GM18508 (cell line): ENCODE measurements around the gene AZU1.
"Not testable (repeated sequence)": the region's sequence is repeated elsewhere in the genome, so short reads cannot be mapped to it uniquely, and the experiment has no call there.

ENCODE experiments used
- ATAC-seq: cut with Tn5 transposase; IDR thresholded peaks from one replicate; pipeline ENCODE4 v1.9.1; 2021; ENCODE audit warnings: moderate number of reproducible peaks; ENCODE audit not compliant: insufficient read depth, unreplicated experiment

The AZU1 gene

GRCh38 chr19:852136-853013 is 24.7 kb downstream of the AZU1 start, which contains the start of gene ELANE:
TSS of gene ELANE (plus strand) at chr19:852303. CDS start at chr19:852329, 26 bp downstream.
- no peak for ATAC-seq

- ATAC-seq = no peak
These were observed 25.5 kb downstream of the AZU1 start for GRCh38 chr19:853014-853585.

GRCh38 chr19:853614-854220 is 26.1 kb downstream of the AZU1 start:
- ATAC-seq = not testable (repeated sequence)

- no peak for ATAC-seq
These were observed 26.9 kb downstream of the AZU1 start for GRCh38 chr19:854549-854948.

- no peak for ATAC-seq
These were observed 27.5 kb downstream of the AZU1 start for GRCh38 chr19:855142-855541.

GRCh38 chr19:855566-856120 is 28.0 kb downstream of the AZU1 start:
- ATAC-seq = no peak

GRCh38 chr19:858284-858683 is 30.6 kb downstream of the AZU1 start:
- no peak for ATAC-seq

GRCh38 chr19:858868-859843 is 31.5 kb downstream of the AZU1 start, which contains the start of gene CFD:
TSS of gene CFD (plus strand) at chr19:859664. CDS start at chr19:859690, 26 bp downstream.
- no peak for ATAC-seq

GRCh38 chr19:861141-861755 is 33.6 kb downstream of the AZU1 start:
- ATAC-seq = no peak

GRCh38 chr19:861756-862580 is 34.3 kb downstream of the AZU1 start:
- no peak for ATAC-seq

- no peak for ATAC-seq
These were observed 35.1 kb downstream of the AZU1 start for GRCh38 chr19:862581-863314.

GRCh38 chr19:863315-863620 is 35.6 kb downstream of the AZU1 start:
- no peak for ATAC-seq

GRCh38 chr19:866769-867300 is 39.2 kb downstream of the AZU1 start:
- no peak for ATAC-seq

- no peak for ATAC-seq
These were observed 39.7 kb downstream of the AZU1 start for GRCh38 chr19:867301-867793.

- no peak for ATAC-seq
These were observed 40.3 kb downstream of the AZU1 start for GRCh38 chr19:867855-868457.

GRCh38 chr19:868458-869244 is 41.0 kb downstream of the AZU1 start:
- no peak for ATAC-seq
